GM21619 (cell line): ENCODE data around the gene AKR1B15.
"Not testable (repeated sequence)": the region's sequence is repeated elsewhere in the genome, so short reads cannot be mapped to it uniquely, and the experiment has no call there.

Source experiments
- ATAC-seq: cut with Tn5 transposase; IDR thresholded peaks from one replicate; pipeline ENCODE4 v1.9.1; 2021; ENCODE audit not compliant: unreplicated experiment

Gene AKR1B15

GRCh38 chr7:134558370-134558769 is 9.5 kb downstream of the AKR1B15 start:
- no peak for ATAC-seq

GRCh38 chr7:134561616-134562015 is 12.7 kb downstream of the AKR1B15 start:
- not testable (repeated sequence) for ATAC-seq

- ATAC-seq: no peak
Observed at GRCh38 chr7:134562136-134562535, 13.2 kb downstream of the AKR1B15 start.

- ATAC-seq: not testable (repeated sequence)
Observed at GRCh38 chr7:134563398-134563749, 14.5 kb downstream of the AKR1B15 start.

- no peak for ATAC-seq
Observed at GRCh38 chr7:134565643-134566136, 16.8 kb downstream of the AKR1B15 start.

- ATAC-seq: no peak
Observed at GRCh38 chr7:134567368-134567767, 18.5 kb downstream of the AKR1B15 start.

GRCh38 chr7:134569962-134570361 is 21.1 kb downstream of the AKR1B15 start:
- not testable (repeated sequence) for ATAC-seq

- no peak for ATAC-seq
Observed at GRCh38 chr7:134571101-134571500, 22.2 kb downstream of the AKR1B15 start.

GRCh38 chr7:134571746-134572461 is 23.0 kb downstream of the AKR1B15 start:
- no peak for ATAC-seq

GRCh38 chr7:134574322-134574721 is 25.4 kb downstream of the AKR1B15 start:
- no peak for ATAC-seq

- ATAC-seq: no peak
Observed at GRCh38 chr7:134584290-134584689, 35.4 kb downstream of the AKR1B15 start.

GRCh38 chr7:134585897-134586296 is 37.0 kb downstream of the AKR1B15 start:
- no peak for ATAC-seq

- no peak for ATAC-seq
Observed at GRCh38 chr7:134587750-134588149, 38.8 kb downstream of the AKR1B15 start.

GRCh38 chr7:134589491-134589941 is 40.6 kb downstream of the AKR1B15 start:
- no peak for ATAC-seq

- no peak for ATAC-seq
Observed at GRCh38 chr7:134593530-134594392, 44.9 kb downstream of the AKR1B15 start.

- ATAC-seq: no peak
Observed at GRCh38 chr7:134594877-134595276, 46.0 kb downstream of the AKR1B15 start.

- ATAC-seq: no peak
Observed at GRCh38 chr7:134599371-134599770, 50.5 kb downstream of the AKR1B15 start.

GRCh38 chr7:134601459-134601858 is 52.5 kb downstream of the AKR1B15 start:
- no peak for ATAC-seq

GRCh38 chr7:134602881-134603451 is 54.1 kb downstream of the AKR1B15 start:
- no peak for ATAC-seq

- ATAC-seq: peak; percentile 89
Observed at GRCh38 chr7:134605978-134606923, 57.3 kb downstream of the AKR1B15 start.
